ENCODE measurements around the gene HPCAL1. TPM values are rescaled to one million over a fixed set of nuclear protein-coding genes. Genes with fewer than 3 reads are reported as not detected.
A peak's percentile ranks its signal among the peaks of the same experiment; 100 is the strongest.

HPCAL1 gene
- total RNA-seq, 1 donor from 2014 or later, result 13.1 TPM

DNA sequence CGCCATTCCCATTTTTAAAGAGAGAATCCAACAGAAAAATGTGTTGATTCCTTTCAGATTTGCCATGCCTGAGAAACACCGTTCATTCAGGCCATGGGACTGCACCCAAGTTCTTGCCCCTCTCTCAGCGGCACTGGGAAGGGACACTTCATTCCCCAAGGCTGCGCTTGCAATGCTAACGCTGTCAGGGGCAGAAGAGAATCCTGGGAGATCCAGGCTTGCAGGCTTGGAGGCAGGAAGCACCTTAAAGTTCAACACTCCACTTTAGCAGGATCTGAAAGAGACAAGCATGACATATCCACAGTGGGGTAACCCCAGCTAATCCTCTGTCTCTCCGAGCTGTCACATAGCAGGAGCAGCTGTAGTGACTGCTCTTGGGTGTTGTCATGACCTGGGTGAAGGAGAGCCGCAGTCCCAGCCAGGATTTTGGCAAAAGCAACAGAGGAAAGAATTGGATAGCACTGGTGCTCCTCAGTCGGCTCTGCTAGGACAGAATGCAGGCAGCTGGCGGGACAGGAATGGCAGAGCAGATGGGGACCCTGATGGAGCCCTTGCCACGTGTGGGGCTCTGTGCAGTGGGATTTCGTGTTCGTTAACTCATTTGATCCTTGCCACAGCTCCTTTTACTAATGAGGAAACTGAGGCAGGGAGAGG, 167.4 kb downstream of the HPCAL1 start:
- Mint-ChIP-seq H3K27me3 (ENCODE audit: unreplicated experiment) (peaks cover 7% of the 10 kb centered on the region), H3K4me1 (ENCODE audit: low read depth, unreplicated experiment) (peaks cover 8% of the 10 kb centered on the region), H3K9me3 (ENCODE audit: unreplicated experiment) (no peaks in the 10 kb centered on the region), H3K36me3 (ENCODE audit: unreplicated experiment) (no peaks in the 10 kb centered on the region), H3K4me3 (ENCODE audit: unreplicated experiment) (peak overlapping the region; percentile 2), H3K27ac (ENCODE audit: unreplicated experiment) (peak overlapping the region; percentile 29)
- TF ChIP-seq, protein P1, sequence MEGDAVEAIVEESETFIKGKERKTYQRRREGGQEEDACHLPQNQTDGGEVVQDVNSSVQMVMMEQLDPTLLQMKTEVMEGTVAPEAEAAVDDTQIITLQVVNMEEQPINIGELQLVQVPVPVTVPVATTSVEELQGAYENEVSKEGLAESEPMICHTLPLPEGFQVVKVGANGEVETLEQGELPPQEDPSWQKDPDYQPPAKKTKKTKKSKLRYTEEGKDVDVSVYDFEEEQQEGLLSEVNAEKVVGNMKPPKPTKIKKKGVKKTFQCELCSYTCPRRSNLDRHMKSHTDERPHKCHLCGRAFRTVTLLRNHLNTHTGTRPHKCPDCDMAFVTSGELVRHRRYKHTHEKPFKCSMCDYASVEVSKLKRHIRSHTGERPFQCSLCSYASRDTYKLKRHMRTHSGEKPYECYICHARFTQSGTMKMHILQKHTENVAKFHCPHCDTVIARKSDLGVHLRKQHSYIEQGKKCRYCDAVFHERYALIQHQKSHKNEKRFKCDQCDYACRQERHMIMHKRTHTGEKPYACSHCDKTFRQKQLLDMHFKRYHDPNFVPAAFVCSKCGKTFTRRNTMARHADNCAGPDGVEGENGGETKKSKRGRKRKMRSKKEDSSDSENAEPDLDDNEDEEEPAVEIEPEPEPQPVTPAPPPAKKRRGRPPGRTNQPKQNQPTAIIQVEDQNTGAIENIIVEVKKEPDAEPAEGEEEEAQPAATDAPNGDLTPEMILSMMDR (IDR thresholded peaks at IDR 0.05; ENCODE audit: partially characterized antibody, unreplicated experiment), result no peak
- DNase-seq, result peak; percentile 37

DNA sequence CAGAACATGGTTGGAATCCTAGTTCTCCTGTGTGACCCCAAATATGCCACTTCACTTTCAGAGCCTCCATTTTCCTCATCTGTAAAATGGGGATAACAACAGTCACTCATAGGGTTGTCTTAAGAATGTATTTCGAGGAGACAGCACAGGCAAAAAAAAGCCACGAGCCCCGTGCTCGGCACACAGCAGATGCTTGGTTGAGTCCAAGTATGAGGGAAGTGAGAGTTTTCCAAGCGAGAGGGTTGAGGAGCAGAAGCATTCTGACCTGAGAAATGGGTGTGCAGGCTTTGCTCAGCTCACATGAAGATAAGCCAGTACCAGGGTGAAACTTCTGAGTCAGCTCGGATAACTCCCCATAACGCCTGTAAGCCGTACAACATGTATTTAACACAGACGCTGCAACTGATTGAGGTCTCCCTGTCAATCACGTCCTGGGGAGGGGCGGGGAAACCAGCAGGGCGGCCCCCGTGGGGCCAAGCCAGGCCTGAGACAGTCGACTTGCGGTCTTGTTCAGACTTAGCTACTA, 168.4 kb downstream of the HPCAL1 start:
- Mint-ChIP-seq H3K27ac (ENCODE audit: unreplicated experiment) (no peak overlapping the region), H3K4me3 (ENCODE audit: unreplicated experiment) (no peak overlapping the region), H3K9me3 (ENCODE audit: unreplicated experiment) (no peaks in the 10 kb centered on the region), H3K27me3 (ENCODE audit: unreplicated experiment) (peaks cover 5% of the 10 kb centered on the region), H3K4me1 (ENCODE audit: low read depth, unreplicated experiment) (peaks cover 14% of the 10 kb centered on the region), H3K36me3 (ENCODE audit: unreplicated experiment) (no peaks in the 10 kb centered on the region)
- TF ChIP-seq, protein P1 (IDR thresholded peaks at IDR 0.05; ENCODE audit: partially characterized antibody, unreplicated experiment), result no peak
- DNase-seq, result no peak

DNA sequence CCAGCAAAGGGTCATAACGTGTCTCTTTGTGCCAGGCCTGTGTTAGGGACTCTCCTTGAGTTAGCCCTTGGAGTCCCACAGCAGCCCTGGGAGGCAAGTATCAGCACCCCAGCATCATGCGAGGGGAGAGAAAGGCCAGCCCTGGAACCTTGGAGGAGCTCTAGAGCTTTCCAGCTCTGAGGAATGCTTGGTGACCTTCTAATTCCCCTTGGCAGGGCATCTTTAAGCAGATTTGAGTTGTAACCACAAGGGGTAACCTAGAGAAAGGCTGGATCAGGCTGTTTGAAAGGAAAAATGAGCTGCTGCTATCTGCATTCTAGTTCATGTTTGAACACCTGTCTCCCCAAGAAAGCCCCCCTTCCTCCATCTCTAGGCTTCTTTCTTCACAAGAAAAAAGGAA, 169.3 kb downstream of the HPCAL1 start:
- no peak overlapping the region for H3K27ac Mint-ChIP-seq (ENCODE audit: unreplicated experiment)
- DNase-seq, result no peak
- peaks cover 15% of the 10 kb centered on the region for H3K4me1 Mint-ChIP-seq (ENCODE audit: low read depth, unreplicated experiment)
- peaks cover 10% of the 10 kb centered on the region for H3K27me3 Mint-ChIP-seq (ENCODE audit: unreplicated experiment)
- H3K4me3 Mint-ChIP-seq (ENCODE audit: unreplicated experiment), result no peak overlapping the region
- TF ChIP-seq, protein P1 (IDR thresholded peaks at IDR 0.05; ENCODE audit: partially characterized antibody, unreplicated experiment), result no peak
- H3K36me3 Mint-ChIP-seq (ENCODE audit: unreplicated experiment), result no peaks in the 10 kb centered on the region
- peaks cover 2% of the 10 kb centered on the region for H3K9me3 Mint-ChIP-seq (ENCODE audit: unreplicated experiment)

DNA sequence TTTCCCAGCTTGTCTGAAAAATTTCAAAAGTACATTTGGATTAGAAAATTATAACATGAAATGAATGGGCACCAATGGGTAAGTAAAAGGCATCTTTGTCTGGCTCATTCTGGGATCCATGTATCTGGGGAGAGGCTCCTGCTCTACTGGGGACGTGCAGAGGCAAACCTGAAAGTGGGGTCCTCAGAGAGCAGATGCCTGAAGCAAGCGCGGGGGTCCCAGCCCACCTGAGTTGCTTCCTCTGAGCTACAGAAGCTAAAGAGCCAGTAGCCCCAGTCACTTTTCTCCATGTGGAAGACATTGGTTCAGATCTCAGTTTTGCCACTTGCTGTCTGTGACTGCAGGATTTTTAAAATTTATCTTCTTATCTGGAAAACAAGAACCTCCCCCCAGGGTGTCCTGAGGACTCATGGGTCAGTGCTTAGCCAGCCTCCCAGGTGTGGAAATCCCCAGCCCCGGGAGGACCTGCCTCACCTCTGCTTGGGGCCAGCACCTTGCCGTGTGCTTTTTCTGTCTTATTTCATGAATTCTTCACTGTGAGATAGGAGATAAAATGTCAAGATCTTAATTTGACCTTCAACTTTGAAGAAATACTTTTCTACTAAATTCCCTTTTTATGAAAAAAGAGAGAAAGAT, 170.5 kb downstream of the HPCAL1 start:
- Mint-ChIP-seq H3K36me3 (ENCODE audit: unreplicated experiment) (no peaks in the 10 kb centered on the region), H3K4me1 (ENCODE audit: low read depth, unreplicated experiment) (peaks cover 19% of the 10 kb centered on the region), H3K27ac (ENCODE audit: unreplicated experiment) (no peak overlapping the region), H3K4me3 (ENCODE audit: unreplicated experiment) (no peak overlapping the region), H3K9me3 (ENCODE audit: unreplicated experiment) (peaks cover 2% of the 10 kb centered on the region), H3K27me3 (ENCODE audit: unreplicated experiment) (peaks cover 12% of the 10 kb centered on the region)
- TF ChIP-seq, protein P1 (IDR thresholded peaks at IDR 0.05; ENCODE audit: partially characterized antibody, unreplicated experiment), result no peak
- DNase-seq, result no peak

DNA sequence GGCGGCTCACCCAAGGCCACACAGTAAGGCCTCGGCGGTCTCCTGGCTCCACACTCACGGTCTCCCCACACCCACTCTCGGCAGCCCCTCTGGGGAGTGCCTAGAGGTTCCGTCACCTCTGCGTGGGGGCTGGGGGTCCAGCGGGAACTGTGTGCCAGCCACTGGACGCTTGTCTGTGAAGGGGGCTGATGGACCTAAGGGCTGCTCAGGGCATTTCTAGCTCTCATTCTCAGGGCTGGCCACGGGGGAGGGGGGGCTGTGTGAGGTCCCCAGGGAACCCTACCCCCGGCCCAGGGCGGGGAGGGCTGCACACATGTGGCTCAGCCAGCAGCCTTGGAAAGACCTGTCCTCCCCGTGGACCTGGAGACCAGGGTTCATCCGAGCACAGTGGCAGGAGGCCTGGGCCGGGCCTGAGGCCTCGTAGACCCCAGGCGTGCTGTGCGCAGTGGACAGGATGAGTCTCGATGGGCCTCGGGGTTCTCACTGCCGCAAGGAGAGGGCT, 172.6 kb downstream of the HPCAL1 start:
- Mint-ChIP-seq H3K9me3 (ENCODE audit: unreplicated experiment) (peaks cover 2% of the 10 kb centered on the region), H3K4me1 (ENCODE audit: low read depth, unreplicated experiment) (peaks cover 25% of the 10 kb centered on the region), H3K27me3 (ENCODE audit: unreplicated experiment) (peaks cover 12% of the 10 kb centered on the region), H3K4me3 (ENCODE audit: unreplicated experiment) (no peak overlapping the region), H3K27ac (ENCODE audit: unreplicated experiment) (peak overlapping the region; percentile 72), H3K36me3 (ENCODE audit: unreplicated experiment) (no peaks in the 10 kb centered on the region)
- DNase-seq, result no peak
- TF ChIP-seq, protein P1 (IDR thresholded peaks at IDR 0.05; ENCODE audit: partially characterized antibody, unreplicated experiment), result no peak

Data from glutamatergic neuron (in vitro differentiated cells).